ENCODE data around the gene ZNF774. TPM values are rescaled to one million over a fixed set of nuclear protein-coding genes. Genes with fewer than 3 reads are reported as not detected.

The ZNF774 gene
- total RNA-seq, 1 donor from 2014 or later: 8.3 TPM

GRCh38 chr15:90394074-90394473 is 42.0 kb downstream of the ZNF774 start:
- Histone ChIP-seq H3K27me3 (no peaks in the 10 kb centered on the region), H3K36me3 (peaks cover 0 to 14% of the 10 kb centered on the region in 2 donors), H3K27ac (peak overlapping the region; percentile 56), H3K4me3 (no peak overlapping the region), H3K9me3 (no peaks in the 10 kb centered on the region), H3K4me1 (peaks cover 97% of the 10 kb centered on the region)
- no peak for TF ChIP-seq POLR2AphosphoS5 (IDR thresholded peaks at IDR 0.05; ENCODE audit: insufficient read depth in 1 of 2, low read depth in 1 of 2)
- DNase-seq (ENCODE audit: extremely low spot score in 2 of 2): no peak
- intact Hi-C loops (cut with DNase I): no loop called here

GRCh38 chr15:90394748-90395442 is 42.8 kb downstream of the ZNF774 start:
- TF ChIP-seq, protein P1, sequence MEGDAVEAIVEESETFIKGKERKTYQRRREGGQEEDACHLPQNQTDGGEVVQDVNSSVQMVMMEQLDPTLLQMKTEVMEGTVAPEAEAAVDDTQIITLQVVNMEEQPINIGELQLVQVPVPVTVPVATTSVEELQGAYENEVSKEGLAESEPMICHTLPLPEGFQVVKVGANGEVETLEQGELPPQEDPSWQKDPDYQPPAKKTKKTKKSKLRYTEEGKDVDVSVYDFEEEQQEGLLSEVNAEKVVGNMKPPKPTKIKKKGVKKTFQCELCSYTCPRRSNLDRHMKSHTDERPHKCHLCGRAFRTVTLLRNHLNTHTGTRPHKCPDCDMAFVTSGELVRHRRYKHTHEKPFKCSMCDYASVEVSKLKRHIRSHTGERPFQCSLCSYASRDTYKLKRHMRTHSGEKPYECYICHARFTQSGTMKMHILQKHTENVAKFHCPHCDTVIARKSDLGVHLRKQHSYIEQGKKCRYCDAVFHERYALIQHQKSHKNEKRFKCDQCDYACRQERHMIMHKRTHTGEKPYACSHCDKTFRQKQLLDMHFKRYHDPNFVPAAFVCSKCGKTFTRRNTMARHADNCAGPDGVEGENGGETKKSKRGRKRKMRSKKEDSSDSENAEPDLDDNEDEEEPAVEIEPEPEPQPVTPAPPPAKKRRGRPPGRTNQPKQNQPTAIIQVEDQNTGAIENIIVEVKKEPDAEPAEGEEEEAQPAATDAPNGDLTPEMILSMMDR (IDR thresholded peaks at IDR 0.05): no peak
- Histone ChIP-seq H3K4me1 (peaks cover 97% of the 10 kb centered on the region), H3K27me3 (no peaks in the 10 kb centered on the region), H3K4me3 (no peak overlapping the region), H3K27ac (peak overlapping the region; percentile 56), H3K9me3 (no peaks in the 10 kb centered on the region), H3K36me3 (peaks cover 0 to 14% of the 10 kb centered on the region in 2 donors)
- intact Hi-C loops (cut with DNase I): no loop called here
- no peak for DNase-seq (ENCODE audit: extremely low spot score in 2 of 2)

DNA sequence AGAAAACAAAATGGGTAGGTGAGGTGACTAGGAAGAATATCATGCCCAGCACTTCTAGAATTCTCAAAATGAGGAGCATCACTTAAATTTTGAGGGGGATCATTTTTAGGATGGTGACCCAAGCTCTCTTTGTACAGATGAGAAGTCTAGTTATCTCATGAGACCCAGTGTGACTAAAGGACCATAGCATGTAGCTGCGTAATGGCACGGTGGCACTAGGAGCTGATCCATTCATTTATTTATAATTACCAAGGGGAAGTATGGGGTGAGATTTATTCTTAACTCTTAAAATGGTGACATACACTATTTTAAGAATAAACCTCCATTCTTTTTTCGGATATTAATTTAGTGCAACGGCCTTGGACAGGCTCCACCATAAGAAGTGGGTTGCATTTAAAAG is 44.2 kb downstream of the ZNF774 start:
- intact Hi-C loops (cut with DNase I): no loop called here
- Histone ChIP-seq H3K9me3 (no peaks in the 10 kb centered on the region), H3K27me3 (no peaks in the 10 kb centered on the region), H3K4me3 (no peak overlapping the region), H3K36me3 (peaks cover 0 to 7% of the 10 kb centered on the region in 2 donors), H3K27ac (peak overlapping the region; percentile 15), H3K4me1 (peaks cover 97% of the 10 kb centered on the region)
- DNase-seq (ENCODE audit: extremely low spot score in 2 of 2): no peak
- TF ChIP-seq, protein P1 (IDR thresholded peaks at IDR 0.05): no peak
- TF ChIP-seq POLR2A (IDR thresholded peaks at IDR 0.05): no peak
- no peak for TF ChIP-seq POLR2AphosphoS5 (IDR thresholded peaks at IDR 0.05; ENCODE audit: insufficient read depth in 1 of 2, low read depth in 1 of 2)

DNA sequence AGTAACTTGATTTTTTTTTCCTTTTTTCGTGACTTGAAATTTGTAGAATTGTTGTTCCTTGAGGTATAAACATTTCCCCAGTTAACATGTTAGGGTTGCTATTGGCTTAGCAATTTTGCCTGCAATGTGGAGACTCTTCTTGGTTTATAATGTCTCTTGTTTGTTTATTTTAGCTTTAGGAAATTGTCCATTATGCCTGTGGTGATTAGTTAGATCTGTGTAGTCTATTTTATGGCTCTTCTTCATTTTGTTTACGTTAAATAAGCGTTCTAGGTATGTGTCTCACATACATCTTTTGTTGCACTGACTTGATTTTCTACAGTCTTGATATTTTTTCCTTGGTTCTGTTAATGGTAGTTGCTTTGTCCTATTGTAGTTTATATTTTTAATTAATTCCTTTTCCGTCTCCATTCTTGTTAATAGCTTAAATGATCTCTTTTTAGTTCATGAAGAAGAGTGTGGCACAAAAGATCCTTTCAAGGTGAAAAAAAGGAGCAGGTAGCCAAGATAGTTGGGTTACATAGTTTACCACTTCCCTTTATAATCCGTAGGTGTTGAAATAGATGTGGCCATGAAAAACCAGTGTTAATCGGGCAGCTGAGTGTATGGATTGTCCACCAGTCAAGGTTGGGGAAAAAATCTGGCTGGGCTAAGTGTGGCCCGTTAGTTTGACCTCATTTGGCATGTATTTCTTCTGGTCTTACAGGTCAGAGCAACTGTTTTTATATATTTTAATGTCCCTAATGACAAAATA is 48.1 kb downstream of the ZNF774 start:
- DNase-seq (ENCODE audit: extremely low spot score in 2 of 2): no peak
- Histone ChIP-seq H3K9me3 (no peaks in the 10 kb centered on the region), H3K4me3 (peak overlapping the region; percentile 6), H3K27me3 (no peaks in the 10 kb centered on the region), H3K4me1 (peaks cover 93% of the 10 kb centered on the region), H3K27ac (peak overlapping the region; percentile 79), H3K36me3 (no peaks in the 10 kb centered on the region)
- intact Hi-C loops (cut with DNase I): no loop called here
- TF ChIP-seq POLR2AphosphoS5 (IDR thresholded peaks at IDR 0.05; ENCODE audit: insufficient read depth in 1 of 2, low read depth in 1 of 2) (no peak), POLR2A (IDR thresholded peaks at IDR 0.05) (no peak)
- TF ChIP-seq, protein P1 (IDR thresholded peaks at IDR 0.05): no peak

DNA sequence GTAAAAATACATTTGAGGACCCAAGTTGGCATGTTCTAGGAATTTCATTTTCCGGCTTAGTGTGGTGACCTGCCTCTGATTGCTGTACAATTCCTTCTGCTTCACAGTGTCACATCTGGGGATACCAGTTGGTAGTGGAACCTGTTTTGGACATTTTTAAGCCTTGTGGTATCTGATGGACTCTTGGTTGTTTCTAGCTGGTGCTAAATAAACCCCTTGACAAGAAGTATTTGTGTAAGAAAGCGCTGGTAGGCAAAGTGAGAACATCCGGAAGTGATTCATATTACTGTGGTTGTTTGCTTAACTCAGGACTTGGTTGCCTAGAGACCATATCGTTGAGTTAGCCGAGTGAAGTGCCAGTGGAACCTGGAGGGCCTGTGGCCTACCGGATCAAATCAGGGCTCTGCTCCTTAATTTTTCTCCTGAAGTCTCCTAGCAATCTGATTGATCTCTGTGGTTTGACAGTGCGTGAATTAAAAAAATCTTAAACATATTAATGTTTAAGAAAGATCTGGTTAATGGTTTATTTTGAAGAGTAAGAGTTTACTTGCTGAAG is 48.8 kb downstream of the ZNF774 start:
- TF ChIP-seq POLR2A (IDR thresholded peaks at IDR 0.05): no peak
- peak in 1 of 2 donors; percentile 87 for TF ChIP-seq POLR2AphosphoS5 (IDR thresholded peaks at IDR 0.05; ENCODE audit: insufficient read depth in 1 of 2, low read depth in 1 of 2)
- TF ChIP-seq, protein P1 (IDR thresholded peaks at IDR 0.05): no peak
- no peaks in the 10 kb centered on the region for H3K27me3 ChIP-seq
- peak overlapping the region; percentile 6 for H3K4me3 ChIP-seq
- H3K4me1 ChIP-seq: peaks cover 93% of the 10 kb centered on the region
- no peak for DNase-seq (ENCODE audit: extremely low spot score in 2 of 2)
- intact Hi-C loops (cut with DNase I): no loop called here
- peak overlapping the region; percentile 79 for H3K27ac ChIP-seq
- H3K9me3 ChIP-seq: no peaks in the 10 kb centered on the region
- H3K36me3 ChIP-seq: no peaks in the 10 kb centered on the region
